ENCODE data around the gene CBX1. TPM values are rescaled to one million over a fixed set of nuclear protein-coding genes. Genes with fewer than 3 reads are reported as not detected.

Gene CBX1
- total and polyA plus RNA-seq, 7 experiments from 2014 or later = 16.4 to 56.7 (median 26.1) TPM

GRCh38 chr17:48125829-48126531 is 24.7 kb upstream of the CBX1 start:
- Histone ChIP-seq H3K4me3 (ENCODE audit: low read length) (no peak overlapping the region), H3K27ac (ENCODE audit: low read depth, low read length) (no peak overlapping the region), H3K27me3 (ENCODE audit: control insufficient read depth in 2 of 2, insufficient read depth in 2 of 2, low read length in 2 of 2) (no peaks in the 10 kb centered on the region), H3K9me3 (ENCODE audit: control insufficient read depth in 2 of 3, low read length in 3 of 3) (no peaks in the 10 kb centered on the region), H3K4me1 (ENCODE audit: control insufficient read depth in 2 of 2, insufficient read depth in 2 of 2, low read length in 2 of 2) (no peaks in the 10 kb centered on the region), H3K36me3 (ENCODE audit: control insufficient read depth in 2 of 3, insufficient read depth in 3 of 3, low read length in 3 of 3) (peaks cover 3 to 23% (median 5%) of the 10 kb centered on the region in 3 experiments)
- Mint-ChIP-seq H3K27ac (peak overlapping the region in 5 of 9 donors; percentile 8 to 30 (median 9)), H3K4me3 (no peak overlapping the region), H3K36me3 (peaks cover 0 to 19% (median 12%) of the 10 kb centered on the region in 5 donors), H3K9me3 (peaks cover 0 to 1% (median 0%) of the 10 kb centered on the region in 11 donors), H3K4me1 (peaks cover 0 to 4% (median 0%) of the 10 kb centered on the region in 7 donors), H3K27me3 (no peaks in the 10 kb centered on the region)
- POLR2A ChIA-PET = interaction anchor here (0.5 kb wide), 1 partner anchor 112 kb away, joined by 6 read pairs; no protein-coding TSS in a partner anchor
- no peak for ATAC-seq
- DNase-seq = no peak
- intact Hi-C loops (cut with micrococcal nuclease) = no loop called here
- CTCF ChIA-PET = interaction anchor here (0.6 to 1.0 kb wide), 2 partner anchors 13 to 316 kb away, joined by 3 read pairs; no protein-coding TSS in a partner anchor

- Mint-ChIP-seq H3K9me3 (no peaks in the 10 kb centered on the region), H3K27me3 (no peaks in the 10 kb centered on the region), H3K27ac (peak overlapping the region in 3 of 9 donors; percentile 37 to 46 (median 43)), H3K4me3 (no peak overlapping the region), H3K36me3 (peaks cover 0 to 25% (median 12%) of the 10 kb centered on the region in 5 donors), H3K4me1 (peaks cover 0 to 4% (median 0%) of the 10 kb centered on the region in 7 donors)
- Histone ChIP-seq H3K27me3 (ENCODE audit: control insufficient read depth in 2 of 2, insufficient read depth in 2 of 2, low read length in 2 of 2) (no peaks in the 10 kb centered on the region), H3K4me3 (ENCODE audit: low read length) (no peak overlapping the region), H3K27ac (ENCODE audit: low read depth, low read length) (no peak overlapping the region), H3K9me3 (ENCODE audit: control insufficient read depth in 2 of 3, low read length in 3 of 3) (no peaks in the 10 kb centered on the region), H3K4me1 (ENCODE audit: control insufficient read depth in 2 of 2, insufficient read depth in 2 of 2, low read length in 2 of 2) (no peaks in the 10 kb centered on the region), H3K36me3 (ENCODE audit: control insufficient read depth in 2 of 3, insufficient read depth in 3 of 3, low read length in 3 of 3) (peaks cover 3 to 30% (median 5%) of the 10 kb centered on the region in 3 experiments)
- intact Hi-C loops (cut with micrococcal nuclease) = no loop called here
- ChIA-PET POLR2A (interaction anchor here (1.2 to 1.3 kb wide), 2 partner anchors 11 to 16 kb away, joined by 4 read pairs; partner anchors contain the start of gene SNX11), CTCF (interaction anchor here (0.7 to 1.7 kb wide), 8 partner anchors 8 to 98 kb away, joined by 3 to 5 read pairs (median 3); no protein-coding TSS in a partner anchor)
- DNase-seq = no peak
- no peak for ATAC-seq
Observed at GRCh38 chr17:48123776-48124388, 22.6 kb upstream of the CBX1 start.

GRCh38 chr17:48123111-48123510 is 21.8 kb upstream of the CBX1 start:
- intact Hi-C loops (cut with micrococcal nuclease) = no loop called here
- ChIA-PET CTCF (interaction anchor here (1.0 to 1.7 kb wide), 5 partner anchors 10 to 97 kb away, joined by 3 to 5 read pairs (median 5); no protein-coding TSS in a partner anchor), POLR2A (no interaction called here)
- ATAC-seq (no peak), DNase-seq (no peak)
- H3K27ac Mint-ChIP-seq = peak overlapping the region in 3 of 9 donors; percentile 37 to 43 (median 37)
- H3K4me3 ChIP-seq (ENCODE audit: low read length) = no peak overlapping the region
- H3K4me1 ChIP-seq (ENCODE audit: control insufficient read depth in 2 of 2, insufficient read depth in 2 of 2, low read length in 2 of 2) = no peaks in the 10 kb centered on the region
- H3K36me3 ChIP-seq (ENCODE audit: control insufficient read depth in 2 of 3, insufficient read depth in 3 of 3, low read length in 3 of 3) = peaks cover 3 to 38% (median 5%) of the 10 kb centered on the region in 3 experiments
- H3K36me3 Mint-ChIP-seq = peaks cover 0 to 28% (median 12%) of the 10 kb centered on the region in 5 donors
- no peak overlapping the region for H3K4me3 Mint-ChIP-seq
- H3K27me3 ChIP-seq (ENCODE audit: control insufficient read depth in 2 of 2, insufficient read depth in 2 of 2, low read length in 2 of 2) = no peaks in the 10 kb centered on the region
- H3K27ac ChIP-seq (ENCODE audit: low read depth, low read length) = no peak overlapping the region
- no peaks in the 10 kb centered on the region for H3K27me3 Mint-ChIP-seq
- no peaks in the 10 kb centered on the region for H3K9me3 ChIP-seq (ENCODE audit: control insufficient read depth in 2 of 3, low read length in 3 of 3)
- no peaks in the 10 kb centered on the region for H3K9me3 Mint-ChIP-seq
- peaks cover 0 to 4% (median 0%) of the 10 kb centered on the region in 7 donors for H3K4me1 Mint-ChIP-seq

- peaks cover 0 to 4% (median 0%) of the 10 kb centered on the region in 7 donors for H3K4me1 Mint-ChIP-seq
- peak overlapping the region in 1 of 9 donors; percentile 37 for H3K27ac Mint-ChIP-seq
- ChIA-PET POLR2A (no interaction called here), CTCF (interaction anchor here (1.0 to 1.3 kb wide), 3 partner anchors 9 to 44 kb away, joined by 3 to 5 read pairs (median 5); no protein-coding TSS in a partner anchor)
- DNase-seq (no peak), ATAC-seq (no peak)
- no peaks in the 10 kb centered on the region for H3K27me3 Mint-ChIP-seq
- H3K9me3 ChIP-seq (ENCODE audit: control insufficient read depth in 2 of 3, low read length in 3 of 3) = no peaks in the 10 kb centered on the region
- no peaks in the 10 kb centered on the region for H3K27me3 ChIP-seq (ENCODE audit: control insufficient read depth in 2 of 2, insufficient read depth in 2 of 2, low read length in 2 of 2)
- H3K9me3 Mint-ChIP-seq = no peaks in the 10 kb centered on the region
- no peak overlapping the region for H3K4me3 Mint-ChIP-seq
- no peak overlapping the region for H3K4me3 ChIP-seq (ENCODE audit: low read length)
- H3K36me3 ChIP-seq (ENCODE audit: control insufficient read depth in 2 of 3, insufficient read depth in 3 of 3, low read length in 3 of 3) = peaks cover 3 to 41% (median 5%) of the 10 kb centered on the region in 3 experiments
- H3K4me1 ChIP-seq (ENCODE audit: control insufficient read depth in 2 of 2, insufficient read depth in 2 of 2, low read length in 2 of 2) = no peaks in the 10 kb centered on the region
- intact Hi-C loops (cut with micrococcal nuclease) = no loop called here
- H3K36me3 Mint-ChIP-seq = peaks cover 0 to 28% (median 15%) of the 10 kb centered on the region in 5 donors
- no peak overlapping the region for H3K27ac ChIP-seq (ENCODE audit: low read depth, low read length)
Observed at GRCh38 chr17:48122665-48123045, 21.4 kb upstream of the CBX1 start.

- intact Hi-C loops (cut with micrococcal nuclease) = no loop called here
- H3K36me3 Mint-ChIP-seq = peaks cover 0 to 28% (median 16%) of the 10 kb centered on the region in 5 donors
- no peak for ATAC-seq
Observed at GRCh38 chr17:48121923-48122664, 20.8 kb upstream of the CBX1 start.

GRCh38 chr17:48113201-48113676 is 12.0 kb upstream of the CBX1 start:
- CTCF ChIA-PET = interaction anchor here (0.5 to 2.1 kb wide), 8 partner anchors 10 to 164 kb away, joined by 3 to 13 read pairs (median 4); no protein-coding TSS in a partner anchor
- peaks cover 0 to 18% (median 4%) of the 10 kb centered on the region in 5 donors for H3K36me3 Mint-ChIP-seq
- Histone ChIP-seq H3K9me3 (ENCODE audit: control insufficient read depth in 2 of 3, low read length in 3 of 3) (no peaks in the 10 kb centered on the region), H3K36me3 (ENCODE audit: control insufficient read depth in 2 of 3, insufficient read depth in 3 of 3, low read length in 3 of 3) (peaks cover 0 to 16% (median 0%) of the 10 kb centered on the region in 3 experiments), H3K4me1 (ENCODE audit: control insufficient read depth in 2 of 2, insufficient read depth in 2 of 2, low read length in 2 of 2) (peaks cover 18 to 29% of the 10 kb centered on the region in 2 donors), H3K27ac (ENCODE audit: low read depth, low read length) (no peak overlapping the region), H3K4me3 (ENCODE audit: low read length) (peak overlapping the region; percentile 37), H3K27me3 (ENCODE audit: control insufficient read depth in 2 of 2, insufficient read depth in 2 of 2, low read length in 2 of 2) (no peaks in the 10 kb centered on the region)
- ATAC-seq (peak; percentile 90), DNase-seq (peak; percentile 32 to 77 (median 64))
- peak overlapping the region; percentile 55 to 82 (median 70) for H3K4me3 Mint-ChIP-seq
- no peaks in the 10 kb centered on the region for H3K27me3 Mint-ChIP-seq
- H3K27ac Mint-ChIP-seq = peak overlapping the region; percentile 84 to 97 (median 90)
- H3K4me1 Mint-ChIP-seq = peaks cover 39 to 48% (median 41%) of the 10 kb centered on the region in 7 donors
- no peaks in the 10 kb centered on the region for H3K9me3 Mint-ChIP-seq
- POLR2A ChIA-PET = interaction anchor here (0.6 to 1.5 kb wide), 3 partner anchors 11 to 30 kb away, joined by 3 to 5 read pairs (median 4); partner anchors contain the start of gene CBX1
- intact Hi-C loops (cut with micrococcal nuclease) = loop anchor here in 1 of 2 donors (1.0 to 2.0 kb wide), 3 partner anchors 14 to 33 kb away; no protein-coding TSS in a partner anchor

More at GRCh38 chr17:48121923-48122664, 20.8 kb upstream of the CBX1 start:
- CTCF ChIA-PET = interaction anchor here (1.3 kb wide), 1 partner anchor 9 kb away, joined by 5 read pairs; no protein-coding TSS in a partner anchor
- H3K9me3 Mint-ChIP-seq = no peaks in the 10 kb centered on the region
- H3K4me3 Mint-ChIP-seq = no peak overlapping the region
- H3K27me3 ChIP-seq (ENCODE audit: control insufficient read depth in 2 of 2, insufficient read depth in 2 of 2, low read length in 2 of 2) = no peaks in the 10 kb centered on the region
- H3K27me3 Mint-ChIP-seq = no peaks in the 10 kb centered on the region
- H3K27ac Mint-ChIP-seq = peak overlapping the region in 1 of 9 donors; percentile 58
- no peaks in the 10 kb centered on the region for H3K4me1 ChIP-seq (ENCODE audit: control insufficient read depth in 2 of 2, insufficient read depth in 2 of 2, low read length in 2 of 2)
- no peak overlapping the region for H3K4me3 ChIP-seq (ENCODE audit: low read length)
- no peak overlapping the region for H3K27ac ChIP-seq (ENCODE audit: low read depth, low read length)
- H3K9me3 ChIP-seq (ENCODE audit: control insufficient read depth in 2 of 3, low read length in 3 of 3) = no peaks in the 10 kb centered on the region
- no peak for DNase-seq
- POLR2A ChIA-PET = no interaction called here
- H3K36me3 ChIP-seq (ENCODE audit: control insufficient read depth in 2 of 3, insufficient read depth in 3 of 3, low read length in 3 of 3) = peaks cover 3 to 44% (median 5%) of the 10 kb centered on the region in 3 experiments
- H3K4me1 Mint-ChIP-seq = peaks cover 0 to 4% (median 0%) of the 10 kb centered on the region in 7 donors

Measured in naive thymus-derived CD4-positive, alpha-beta T cell (primary cell).